HG02759 (cell line): ENCODE results near the gene PDE4A.

Experiments
- ATAC-seq: cut with Tn5 transposase; IDR thresholded peaks from one replicate; pipeline ENCODE4 v1.9.1; 2021; ENCODE audit warnings: mild to moderate bottlenecking, moderate library complexity; ENCODE audit not compliant: unreplicated experiment

The PDE4A gene

DNA sequence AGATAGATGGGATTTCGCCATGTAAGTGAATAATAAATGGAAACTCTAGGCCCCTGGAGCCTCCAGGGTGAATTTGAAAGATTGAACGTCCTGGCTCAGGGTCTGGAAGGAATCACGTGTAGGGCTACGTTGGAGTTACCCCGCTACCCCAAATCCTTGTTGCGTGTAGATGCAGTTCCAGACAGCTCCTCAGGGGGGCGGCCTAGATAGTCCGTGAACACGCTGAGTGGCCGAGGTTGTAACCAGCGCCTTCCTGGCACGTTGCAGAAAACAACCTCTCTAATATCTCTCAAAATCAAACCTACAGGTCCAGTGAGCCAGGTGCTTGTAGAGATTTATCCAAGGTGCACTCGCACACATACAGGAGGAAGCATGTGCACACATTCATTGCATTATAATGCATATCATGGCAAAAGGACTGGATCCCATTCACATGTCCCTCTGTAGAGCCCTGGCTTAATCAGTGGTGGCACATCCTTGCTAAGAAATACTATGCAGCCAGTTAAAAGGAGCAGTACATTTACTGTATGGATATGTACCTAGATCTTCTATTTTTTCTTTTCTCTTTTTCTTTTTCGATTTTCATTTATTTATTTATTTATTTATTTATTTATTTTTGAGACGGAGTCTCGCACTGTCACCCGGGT lies 85.4 kb downstream of the PDE4A start:
- no peak for ATAC-seq

- ATAC-seq = no peak
Measured at GRCh38 chr19:10508036-10508435, 87.7 kb downstream of the PDE4A start.

DNA sequence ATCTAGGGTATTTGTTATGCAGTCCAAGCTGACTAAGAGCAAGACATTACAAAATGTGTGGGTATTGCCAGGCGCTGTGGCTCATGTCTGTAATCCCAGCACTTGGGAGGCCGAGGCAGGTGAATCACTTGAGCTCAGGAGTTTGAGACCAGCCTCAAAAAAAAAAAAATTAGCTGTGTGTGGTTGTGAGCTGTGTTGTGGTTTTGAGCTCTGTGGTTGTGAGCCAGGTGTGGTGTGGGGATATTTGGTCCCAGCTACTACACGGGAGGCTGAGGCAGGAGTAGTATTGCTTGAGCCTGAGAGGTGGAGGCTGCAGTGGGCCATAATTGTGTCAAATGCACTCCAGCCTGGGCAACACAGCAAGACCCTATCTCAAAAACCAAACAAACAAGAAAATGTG lies 88.4 kb downstream of the PDE4A start:
- no peak for ATAC-seq

DNA sequence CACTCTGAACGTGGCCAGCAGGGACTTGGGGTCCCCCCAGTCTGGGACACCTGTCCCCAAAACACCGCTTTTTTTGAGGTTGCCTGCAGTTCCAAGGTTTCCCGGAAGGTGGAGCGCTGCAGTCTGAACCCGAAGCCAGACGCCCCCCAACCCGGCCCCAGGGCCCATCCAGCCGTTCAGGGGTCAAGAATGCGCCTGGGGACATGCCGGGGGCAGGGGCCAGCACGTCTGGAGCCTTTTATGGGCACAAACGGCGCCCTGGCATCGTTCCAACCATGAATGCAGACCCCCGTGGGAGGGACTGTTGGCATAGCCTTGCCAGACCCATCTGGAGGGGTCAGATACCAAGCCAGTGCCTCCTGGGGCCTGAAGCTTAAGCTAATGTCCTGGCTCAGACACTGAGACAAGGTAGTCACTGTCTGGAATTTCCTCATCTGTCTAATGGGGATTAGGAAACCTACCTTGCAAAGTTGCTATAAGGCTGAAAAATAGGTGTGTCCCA lies 90.0 kb downstream of the PDE4A start:
- ATAC-seq = no peak

- ATAC-seq = no peak
Measured at GRCh38 chr19:10513223-10513622, 92.9 kb downstream of the PDE4A start.

DNA sequence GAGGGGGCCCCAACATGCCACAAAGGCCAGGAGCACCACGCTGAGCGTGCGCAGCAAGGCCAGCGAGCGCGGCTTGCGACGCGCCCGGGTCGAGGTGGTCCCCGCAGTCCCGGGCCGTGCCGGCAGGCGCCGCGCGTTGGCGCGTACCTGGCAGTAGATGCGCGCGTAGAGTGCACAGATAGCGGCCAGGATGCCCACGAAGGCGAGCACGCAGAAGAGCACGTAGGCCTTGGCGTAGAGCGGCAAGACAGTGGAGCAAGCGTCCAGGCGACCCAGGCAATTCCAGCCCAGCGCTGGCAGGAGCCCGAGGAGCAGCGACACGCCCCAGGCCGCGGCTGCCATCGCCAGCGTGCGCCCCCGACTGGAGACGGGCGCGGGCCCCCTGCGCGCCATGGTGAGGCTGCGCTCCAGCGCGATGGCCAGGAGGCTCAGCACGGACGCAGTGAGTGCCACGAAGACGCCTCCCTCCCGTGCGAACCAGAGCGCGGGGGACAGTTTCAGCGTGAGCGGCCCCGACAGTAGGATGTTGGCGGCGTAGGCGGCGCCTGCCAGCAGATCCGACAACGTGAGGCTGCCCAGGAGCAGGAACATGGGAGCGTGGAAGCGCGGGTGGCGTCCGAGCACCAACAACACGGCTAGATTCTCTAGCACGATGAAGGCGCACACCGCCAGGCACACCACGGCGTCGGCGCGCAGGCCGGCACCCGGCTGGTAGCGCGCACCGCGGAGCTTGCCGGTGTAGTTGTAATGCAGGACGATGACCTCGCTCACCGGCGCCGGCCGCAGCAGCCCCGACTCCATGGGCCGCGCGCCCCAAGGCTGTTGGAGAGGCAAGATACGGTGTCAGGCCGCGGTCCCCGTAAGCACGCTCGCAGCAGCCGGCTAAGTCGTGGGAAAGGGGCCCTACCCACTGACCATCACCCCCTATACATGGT lies 94.1 kb downstream of the PDE4A start:
- ATAC-seq = no peak

GRCh38 chr19:10516064-10516385 lies 95.7 kb downstream of the PDE4A start:
- no peak for ATAC-seq

- no peak for ATAC-seq
Measured at GRCh38 chr19:10516671-10517286, 96.4 kb downstream of the PDE4A start.

DNA sequence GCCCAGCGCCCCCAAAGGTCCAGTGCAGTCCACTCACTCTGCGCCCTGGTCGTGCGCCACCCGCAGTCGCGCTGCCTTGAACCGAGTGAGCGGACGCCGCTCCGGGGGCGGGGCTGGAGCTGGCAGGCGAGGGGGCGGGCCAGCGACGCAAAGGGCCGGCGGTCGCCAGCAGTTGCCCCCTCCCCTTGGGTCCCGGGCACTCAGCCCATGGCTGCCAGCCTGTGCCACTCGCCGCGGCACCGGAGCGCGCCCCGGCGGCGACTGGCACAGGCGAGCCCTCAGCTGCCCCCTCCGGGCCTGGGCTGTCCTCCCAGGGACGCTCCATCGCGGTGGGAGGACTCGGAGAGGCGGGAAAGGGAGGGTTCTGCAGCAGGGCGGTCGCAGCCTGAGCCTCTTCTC lies 97.0 kb downstream of the PDE4A start, which contains the start of gene S1PR5:
S1PR5 (minus strand) TSS at position 87 of the 399 bp plus-strand sequence. CDS start 2,436 bp downstream, outside the sequence.
- ATAC-seq = no peak

DNA sequence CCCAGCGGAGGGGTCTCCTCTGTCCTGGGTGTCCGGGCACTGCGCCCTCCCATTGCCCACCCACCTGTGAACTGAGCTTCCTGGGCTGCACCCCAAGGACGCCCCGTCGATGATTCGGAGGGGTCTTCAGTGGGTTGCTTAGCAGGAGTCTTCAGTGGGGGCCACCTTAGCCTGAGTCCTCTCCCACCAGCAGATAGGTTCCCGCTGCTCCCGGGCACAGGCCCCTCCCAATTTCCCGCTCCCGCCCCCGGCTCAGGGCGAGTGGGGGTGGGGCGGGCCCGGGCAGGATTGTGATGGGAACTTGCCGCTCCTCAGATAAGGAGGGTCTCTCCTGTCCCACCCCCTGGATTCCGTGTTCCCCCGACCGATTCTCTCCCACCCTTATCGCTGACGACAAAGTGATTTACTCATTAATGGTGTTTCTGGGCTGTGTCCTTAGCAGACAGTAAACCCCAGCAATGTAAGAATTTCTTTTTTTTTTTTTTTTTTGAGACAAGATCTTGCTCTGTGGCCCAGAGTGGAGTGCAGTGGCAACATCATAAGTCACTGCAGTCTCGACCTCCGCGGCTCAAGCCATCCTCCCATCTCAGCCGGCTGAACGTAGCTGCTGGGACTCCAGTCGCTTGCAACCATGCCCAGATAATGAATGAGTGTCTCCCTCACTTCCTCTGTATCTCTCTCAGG lies 97.6 kb downstream of the PDE4A start:
- ATAC-seq = no peak

DNA sequence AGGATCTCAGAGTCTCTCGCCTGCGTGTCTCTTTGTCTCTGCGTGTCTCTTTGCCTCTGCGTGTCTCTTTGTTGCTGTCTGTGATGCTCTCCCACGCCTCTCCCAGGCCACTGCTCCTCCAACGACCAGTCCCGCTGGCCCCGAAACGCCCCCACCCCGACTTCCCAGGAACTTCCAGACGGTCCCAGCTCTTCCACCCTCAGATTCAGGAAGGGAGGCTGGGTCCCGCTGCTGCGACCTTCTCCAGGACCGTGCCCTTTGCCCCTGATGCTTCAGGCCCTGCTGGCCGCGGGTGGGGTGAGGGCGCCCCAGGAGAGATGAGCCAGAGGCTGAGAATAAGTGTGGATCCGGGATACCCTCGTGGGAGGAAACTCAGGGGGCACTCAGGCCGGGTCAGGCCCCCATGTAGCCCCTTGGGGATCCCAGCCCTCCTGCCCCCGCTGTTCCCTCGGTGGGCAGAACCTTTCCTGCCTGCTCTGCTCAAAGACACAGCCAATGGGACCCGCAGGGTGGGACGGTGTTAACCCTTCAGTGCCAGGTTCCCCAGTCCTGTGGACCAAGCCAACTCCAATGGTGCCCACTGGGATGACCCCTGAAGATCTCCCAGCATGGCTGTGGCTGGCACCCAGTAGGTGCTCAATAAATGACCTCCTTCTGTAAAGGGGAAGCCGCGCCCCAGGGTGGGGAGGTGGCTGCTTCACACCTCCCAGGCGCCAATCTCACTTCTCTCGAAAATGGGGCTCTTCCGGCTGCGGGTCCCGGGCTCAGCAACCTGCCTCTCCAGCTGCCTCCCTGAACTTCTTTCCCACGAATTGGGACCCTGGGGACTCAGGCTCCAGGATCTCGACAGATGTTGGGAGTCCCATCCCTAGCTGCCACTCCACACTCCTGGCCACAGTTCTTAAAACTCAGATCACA lies 98.4 kb downstream of the PDE4A start:
- no peak for ATAC-seq
